Epithelial cell of esophagus (primary cell): ENCODE measurements around the gene STIMATE.

Source experiments
- DNase-seq: peaks from one replicate; pipeline ENCODE4 v3.0.0; 2010; ENCODE audit warnings: low read depth
- H3K4me3 ChIP-seq: 2 replicates; pipeline ENCODE4 v1.5.1; 2011; ENCODE audit warnings: mild to moderate bottlenecking, low read length, control low read depth
- TF ChIP-seq, protein P1 (sequence below): IDR thresholded peaks from 2 replicates; pipeline ENCODE4 v1.5.1; 2011; ENCODE audit warnings: low read depth, mild to moderate bottlenecking, low read length, control low read depth, inconsistent platforms; ENCODE audit not compliant: insufficient read depth; ENCODE audit errors: missing control alignments

The STIMATE gene

GRCh38 chr3:52849656-52850055 lies 47.7 kb downstream of the STIMATE start:
- no peak overlapping the region for H3K4me3 ChIP-seq
- TF ChIP-seq, protein P1, sequence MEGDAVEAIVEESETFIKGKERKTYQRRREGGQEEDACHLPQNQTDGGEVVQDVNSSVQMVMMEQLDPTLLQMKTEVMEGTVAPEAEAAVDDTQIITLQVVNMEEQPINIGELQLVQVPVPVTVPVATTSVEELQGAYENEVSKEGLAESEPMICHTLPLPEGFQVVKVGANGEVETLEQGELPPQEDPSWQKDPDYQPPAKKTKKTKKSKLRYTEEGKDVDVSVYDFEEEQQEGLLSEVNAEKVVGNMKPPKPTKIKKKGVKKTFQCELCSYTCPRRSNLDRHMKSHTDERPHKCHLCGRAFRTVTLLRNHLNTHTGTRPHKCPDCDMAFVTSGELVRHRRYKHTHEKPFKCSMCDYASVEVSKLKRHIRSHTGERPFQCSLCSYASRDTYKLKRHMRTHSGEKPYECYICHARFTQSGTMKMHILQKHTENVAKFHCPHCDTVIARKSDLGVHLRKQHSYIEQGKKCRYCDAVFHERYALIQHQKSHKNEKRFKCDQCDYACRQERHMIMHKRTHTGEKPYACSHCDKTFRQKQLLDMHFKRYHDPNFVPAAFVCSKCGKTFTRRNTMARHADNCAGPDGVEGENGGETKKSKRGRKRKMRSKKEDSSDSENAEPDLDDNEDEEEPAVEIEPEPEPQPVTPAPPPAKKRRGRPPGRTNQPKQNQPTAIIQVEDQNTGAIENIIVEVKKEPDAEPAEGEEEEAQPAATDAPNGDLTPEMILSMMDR = no peak
- DNase-seq = no peak

GRCh38 chr3:52848617-52849016 lies 48.7 kb downstream of the STIMATE start:
- TF ChIP-seq, protein P1 = no peak
- DNase-seq = peak; percentile 59
- H3K4me3 ChIP-seq = no peak overlapping the region

- H3K4me3 ChIP-seq = no peak overlapping the region
- TF ChIP-seq, protein P1 = no peak
- DNase-seq = no peak
These were observed 49.6 kb downstream of the STIMATE start for GRCh38 chr3:52847726-52848125.

DNA sequence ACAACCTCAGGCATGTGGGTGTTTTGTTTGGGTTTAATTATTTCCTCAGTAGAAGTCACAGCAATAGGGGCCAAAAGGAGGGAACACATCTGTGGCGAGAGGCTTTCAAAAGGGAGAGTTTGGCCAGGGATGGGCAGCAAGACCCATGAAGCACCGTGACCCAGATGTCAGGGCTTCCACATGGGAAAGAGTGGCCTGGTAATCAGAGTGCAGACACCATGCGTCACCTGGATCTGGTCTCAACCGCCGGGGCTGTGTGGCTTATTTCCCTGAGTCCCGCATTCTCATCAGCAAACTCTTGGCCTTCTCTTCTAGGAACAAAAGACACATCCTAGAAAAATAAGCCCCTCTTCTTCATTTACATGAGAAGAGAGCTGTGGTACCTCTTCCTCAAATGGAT lies 50.1 kb downstream of the STIMATE start:
- TF ChIP-seq, protein P1 = no peak
- DNase-seq = no peak
- no peak overlapping the region for H3K4me3 ChIP-seq

DNA sequence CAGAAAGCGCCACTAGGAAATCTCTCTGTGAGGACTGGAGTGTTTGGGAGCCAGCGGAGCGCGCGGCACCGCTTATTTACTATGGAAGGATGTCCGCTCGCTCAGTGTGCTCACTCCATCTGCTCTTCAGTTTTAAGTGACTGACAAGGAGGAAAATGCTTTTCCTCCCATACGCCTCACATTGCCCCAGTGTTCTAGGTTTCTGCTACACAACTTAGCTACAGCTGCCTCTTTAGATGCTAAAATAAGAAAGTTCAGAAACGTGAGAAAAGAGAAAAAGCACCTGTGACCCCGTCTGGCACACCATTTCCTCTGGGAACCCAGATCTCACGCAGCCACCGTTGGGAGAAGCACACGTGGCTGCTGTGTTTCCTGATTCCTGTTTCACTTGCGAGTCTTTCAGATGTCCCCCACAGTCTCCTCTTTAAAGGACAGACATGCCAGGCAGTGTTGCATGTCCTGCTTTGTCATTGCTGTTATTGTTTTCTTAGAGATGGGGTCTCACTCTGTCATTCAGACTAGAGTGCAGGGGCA lies 50.8 kb downstream of the STIMATE start:
- DNase-seq = no peak
- TF ChIP-seq, protein P1 = no peak
- H3K4me3 ChIP-seq = no peak overlapping the region

- H3K4me3 ChIP-seq = no peak overlapping the region
- DNase-seq = no peak
- TF ChIP-seq, protein P1 = peak; percentile 34
These were observed 51.5 kb downstream of the STIMATE start for GRCh38 chr3:52845691-52846431.

DNA sequence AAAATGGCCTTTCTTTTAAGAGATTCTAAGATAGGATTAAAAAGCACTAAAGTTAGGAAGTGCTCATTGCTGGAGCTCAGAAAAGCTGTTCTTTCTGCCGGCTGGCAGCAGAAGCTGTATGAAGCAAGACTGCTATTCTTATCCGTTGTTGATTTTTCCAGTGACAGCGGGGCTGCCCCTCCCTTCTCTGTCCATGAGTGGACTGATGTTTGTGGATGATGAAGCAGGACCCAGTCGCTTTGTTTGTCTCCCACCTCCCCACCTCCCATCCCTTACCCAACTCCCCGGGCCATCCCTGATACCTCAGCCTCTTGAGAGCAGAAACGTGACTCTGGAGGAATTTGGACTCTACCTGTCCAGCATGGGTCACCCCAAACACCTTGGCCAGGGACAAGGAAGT lies 52.2 kb downstream of the STIMATE start:
- no peak for DNase-seq

More for the DNA sequence above, 52.2 kb downstream of the STIMATE start:
- no peak overlapping the region for H3K4me3 ChIP-seq
- TF ChIP-seq, protein P1 = no peak
